Measurements from ENCODE around the gene ADCY2. TPM values are rescaled to one million over a fixed set of nuclear protein-coding genes. Genes with fewer than 3 reads are reported as not detected.

ADCY2 gene
- total RNA-seq, 1 donor from 2014 or later: 0.95 TPM

- TF ChIP-seq CTCF (IDR thresholded peaks at IDR 0.05): no peak
- Mint-ChIP-seq H3K27ac (ENCODE audit: unreplicated experiment) (no peak overlapping the region), H3K36me3 (ENCODE audit: low read depth) (peaks cover 12% of the 10 kb centered on the region), H3K4me3 (ENCODE audit: unreplicated experiment) (no peak overlapping the region), H3K9me3 (ENCODE audit: low read depth) (no peaks in the 10 kb centered on the region), H3K4me1 (ENCODE audit: low read depth) (peaks cover 7% of the 10 kb centered on the region), H3K27me3 (ENCODE audit: low read depth) (no peaks in the 10 kb centered on the region)
- DNase-seq (ENCODE audit: low spot score): no peak
These were observed 461.4 kb downstream of the ADCY2 start for GRCh38 chr5:7857361-7857760.

DNA sequence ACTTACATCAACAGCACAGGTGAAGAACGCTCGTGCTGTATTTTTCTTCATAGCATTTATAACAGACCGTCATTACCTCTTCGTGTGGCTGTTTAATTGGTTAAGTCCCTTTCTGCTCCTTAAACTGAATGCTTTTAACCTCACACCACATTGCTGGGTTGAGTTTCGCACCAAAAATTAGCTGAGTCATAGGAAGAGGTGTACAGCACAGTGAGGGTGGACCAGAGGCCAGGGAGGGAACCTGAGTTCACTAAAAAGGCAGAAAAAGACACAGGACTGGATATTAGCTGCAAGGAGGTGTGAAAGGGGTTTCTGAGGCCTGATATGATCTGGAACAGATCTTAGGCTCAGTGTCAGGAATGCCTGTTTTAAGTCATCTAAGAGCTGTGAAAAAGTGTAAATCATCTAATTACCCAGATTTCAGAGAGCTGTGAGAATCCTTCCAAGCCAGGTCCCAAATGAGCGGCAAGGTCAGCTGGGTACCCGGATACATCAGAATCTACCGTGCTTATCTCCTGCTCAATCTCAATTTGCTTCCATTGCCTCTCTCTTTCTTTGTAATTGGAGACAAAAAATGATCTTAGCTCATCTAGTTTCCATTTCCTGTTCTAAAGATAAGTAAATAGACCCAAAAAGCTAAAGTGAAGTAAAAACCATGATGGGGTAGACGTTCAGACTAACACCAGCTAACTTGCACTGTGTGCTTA is 462.1 kb downstream of the ADCY2 start:
- H3K27me3 Mint-ChIP-seq (ENCODE audit: low read depth): no peaks in the 10 kb centered on the region
- H3K4me3 Mint-ChIP-seq (ENCODE audit: unreplicated experiment): no peak overlapping the region
- no peak overlapping the region for H3K27ac Mint-ChIP-seq (ENCODE audit: unreplicated experiment)
- peaks cover 4% of the 10 kb centered on the region for H3K4me1 Mint-ChIP-seq (ENCODE audit: low read depth)
- no peak for TF ChIP-seq CTCF (IDR thresholded peaks at IDR 0.05)
- DNase-seq (ENCODE audit: low spot score): no peak
- H3K36me3 Mint-ChIP-seq (ENCODE audit: low read depth): peaks cover 12% of the 10 kb centered on the region
- H3K9me3 Mint-ChIP-seq (ENCODE audit: low read depth): no peaks in the 10 kb centered on the region

- peaks cover 6% of the 10 kb centered on the region for H3K36me3 Mint-ChIP-seq (ENCODE audit: low read depth)
- no peaks in the 10 kb centered on the region for H3K9me3 Mint-ChIP-seq (ENCODE audit: low read depth)
- DNase-seq (ENCODE audit: low spot score): no peak
- H3K27ac Mint-ChIP-seq (ENCODE audit: unreplicated experiment): no peak overlapping the region
- no peak for TF ChIP-seq CTCF (IDR thresholded peaks at IDR 0.05)
- H3K4me3 Mint-ChIP-seq (ENCODE audit: unreplicated experiment): no peak overlapping the region
- peaks cover 32% of the 10 kb centered on the region for H3K4me1 Mint-ChIP-seq (ENCODE audit: low read depth)
- H3K27me3 Mint-ChIP-seq (ENCODE audit: low read depth): no peaks in the 10 kb centered on the region
These were observed 470.3 kb downstream of the ADCY2 start for GRCh38 chr5:7866196-7866595.

GRCh38 chr5:7867260-7867659 is 471.3 kb downstream of the ADCY2 start:
- H3K4me1 Mint-ChIP-seq (ENCODE audit: low read depth): peaks cover 36% of the 10 kb centered on the region
- no peak overlapping the region for H3K27ac Mint-ChIP-seq (ENCODE audit: unreplicated experiment)
- no peaks in the 10 kb centered on the region for H3K9me3 Mint-ChIP-seq (ENCODE audit: low read depth)
- DNase-seq (ENCODE audit: low spot score): no peak
- no peaks in the 10 kb centered on the region for H3K27me3 Mint-ChIP-seq (ENCODE audit: low read depth)
- H3K4me3 Mint-ChIP-seq (ENCODE audit: unreplicated experiment): no peak overlapping the region
- H3K36me3 Mint-ChIP-seq (ENCODE audit: low read depth): no peaks in the 10 kb centered on the region
- TF ChIP-seq CTCF (IDR thresholded peaks at IDR 0.05): no peak

GRCh38 chr5:7868427-7868772 is 472.5 kb downstream of the ADCY2 start:
- Mint-ChIP-seq H3K27ac (ENCODE audit: unreplicated experiment) (peak overlapping the region; percentile 62), H3K9me3 (ENCODE audit: low read depth) (no peaks in the 10 kb centered on the region), H3K27me3 (ENCODE audit: low read depth) (no peaks in the 10 kb centered on the region), H3K4me1 (ENCODE audit: low read depth) (peaks cover 41% of the 10 kb centered on the region), H3K4me3 (ENCODE audit: unreplicated experiment) (peak overlapping the region; percentile 83), H3K36me3 (ENCODE audit: low read depth) (no peaks in the 10 kb centered on the region)
- DNase-seq (ENCODE audit: low spot score): no peak
- TF ChIP-seq CTCF (IDR thresholded peaks at IDR 0.05): no peak

All from chondrocyte (in vitro differentiated cells).